RWPE1 (cell line): ENCODE measurements around the gene OR51F1.

Experiments used
- CTCF ChIA-PET: fragments of 350-600 bp; sonication (Branson Sonifier 250); formaldehyde crosslinking; extraction: SDS; loops from one replicate; lab custom pipeline; 2021; lab: Yijun Ruan, JAX
- POLR2A ChIA-PET: fragments of 400-600 bp; formaldehyde crosslinking; extraction: SDS; loops from one replicate; lab custom pipeline; 2020; ENCODE audit warnings: antibody characterized with exemption; ENCODE audit not compliant: low non-redundant PET; lab: Yijun Ruan, JAX
- DNase-seq: peaks from one replicate; pipeline ENCODE4 v3.0.0; 2012; ENCODE audit warnings: low spot score
- H3K27ac ChIP-seq: fragments of 450-650 bp; 2 replicates; pipeline ENCODE4 v1.5.1; 2017
- TF ChIP-seq, protein P1 (sequence below): fragments of 450-650 bp; conservative IDR thresholded peaks from 2 replicates; pipeline ENCODE4 v1.5.1; 2017; ENCODE audit warnings: low read depth, mild to moderate bottlenecking

Gene OR51F1

DNA sequence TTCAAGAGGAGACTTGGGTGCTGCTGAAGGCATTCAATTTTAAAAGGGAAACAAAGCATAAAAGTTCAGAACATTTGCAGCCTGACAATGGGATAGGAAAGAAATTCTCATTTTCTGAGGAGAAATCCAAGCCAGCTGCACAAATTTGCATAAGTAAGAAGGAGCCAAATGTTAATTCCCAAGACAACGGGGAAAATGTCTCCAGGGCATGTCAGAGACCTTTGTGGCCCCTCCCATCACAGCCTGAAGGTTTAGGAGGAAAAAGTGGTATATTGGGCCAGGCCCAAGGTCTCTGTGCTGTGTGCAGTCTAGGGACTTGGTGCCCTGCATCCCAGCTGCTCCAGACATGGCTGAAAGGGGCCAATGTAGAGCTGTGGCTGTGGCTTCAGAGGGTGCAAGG is 12.7 kb upstream of the OR51F1 start:
- TF ChIP-seq, protein P1, sequence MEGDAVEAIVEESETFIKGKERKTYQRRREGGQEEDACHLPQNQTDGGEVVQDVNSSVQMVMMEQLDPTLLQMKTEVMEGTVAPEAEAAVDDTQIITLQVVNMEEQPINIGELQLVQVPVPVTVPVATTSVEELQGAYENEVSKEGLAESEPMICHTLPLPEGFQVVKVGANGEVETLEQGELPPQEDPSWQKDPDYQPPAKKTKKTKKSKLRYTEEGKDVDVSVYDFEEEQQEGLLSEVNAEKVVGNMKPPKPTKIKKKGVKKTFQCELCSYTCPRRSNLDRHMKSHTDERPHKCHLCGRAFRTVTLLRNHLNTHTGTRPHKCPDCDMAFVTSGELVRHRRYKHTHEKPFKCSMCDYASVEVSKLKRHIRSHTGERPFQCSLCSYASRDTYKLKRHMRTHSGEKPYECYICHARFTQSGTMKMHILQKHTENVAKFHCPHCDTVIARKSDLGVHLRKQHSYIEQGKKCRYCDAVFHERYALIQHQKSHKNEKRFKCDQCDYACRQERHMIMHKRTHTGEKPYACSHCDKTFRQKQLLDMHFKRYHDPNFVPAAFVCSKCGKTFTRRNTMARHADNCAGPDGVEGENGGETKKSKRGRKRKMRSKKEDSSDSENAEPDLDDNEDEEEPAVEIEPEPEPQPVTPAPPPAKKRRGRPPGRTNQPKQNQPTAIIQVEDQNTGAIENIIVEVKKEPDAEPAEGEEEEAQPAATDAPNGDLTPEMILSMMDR: no peak
- DNase-seq: no peak
- ChIA-PET CTCF (interaction anchor here (0.5 kb wide), 1 partner anchor 50 kb away, joined by 4 read pairs; no protein-coding TSS in a partner anchor), POLR2A (no interaction called here)
- H3K27ac ChIP-seq: no peak overlapping the region

DNA sequence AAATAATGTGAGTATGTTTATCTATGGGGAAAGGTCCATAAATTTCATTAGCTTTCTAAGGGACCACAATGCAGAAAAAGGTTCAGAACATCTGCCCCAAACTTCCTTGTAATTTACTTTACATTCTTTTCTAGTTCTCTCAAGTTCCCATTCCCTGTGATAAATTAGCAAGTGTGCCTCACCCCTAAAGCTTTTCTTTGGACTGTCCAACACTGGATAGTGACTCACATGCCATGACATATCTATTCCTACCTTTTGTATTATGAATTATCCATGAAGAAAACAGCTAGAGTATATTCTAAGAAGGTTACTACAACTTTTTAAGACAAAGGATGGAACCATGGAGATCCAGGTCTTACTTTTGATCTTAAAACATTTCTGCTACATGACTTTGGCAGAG is 1.6 kb downstream of the OR51F1 start:
- POLR2A ChIA-PET: no interaction called here

DNA sequence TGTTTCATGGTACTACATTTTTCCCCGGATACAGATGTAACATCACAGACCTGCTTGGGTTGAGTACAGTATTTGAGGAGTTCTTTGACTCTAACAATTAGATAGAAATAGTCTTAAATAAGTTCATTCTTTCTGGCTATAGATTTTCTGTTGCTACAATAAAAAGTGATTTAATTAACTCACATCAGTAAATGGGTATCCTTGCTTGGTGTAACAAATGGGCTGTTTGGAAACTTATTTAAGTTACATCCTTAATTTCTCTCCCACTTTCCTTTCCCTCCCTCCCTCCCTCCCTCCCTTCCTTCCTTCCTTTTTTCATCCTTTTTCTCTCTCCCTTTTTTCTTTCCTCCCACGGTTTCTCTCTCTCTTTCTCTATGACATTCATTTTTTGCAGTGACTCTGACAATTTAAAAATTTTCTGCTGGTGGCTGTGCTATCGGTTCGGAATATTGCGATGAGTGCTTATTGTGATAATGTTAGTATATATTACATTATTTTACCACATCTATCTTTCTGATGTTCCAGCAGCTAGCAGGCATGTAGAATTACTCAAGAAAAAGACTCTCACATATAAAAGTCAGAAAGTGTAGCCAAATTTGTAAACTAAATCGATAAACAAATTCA is 3.2 kb downstream of the OR51F1 start:
- no peak for DNase-seq
- TF ChIP-seq, protein P1: no peak
- POLR2A ChIA-PET: no interaction called here
- CTCF ChIA-PET: no interaction called here
- no peak overlapping the region for H3K27ac ChIP-seq

More for the DNA sequence above, 1.6 kb downstream of the OR51F1 start:
- no peak for DNase-seq
- no peak overlapping the region for H3K27ac ChIP-seq
- CTCF ChIA-PET: no interaction called here
- TF ChIP-seq, protein P1: no peak

DNA sequence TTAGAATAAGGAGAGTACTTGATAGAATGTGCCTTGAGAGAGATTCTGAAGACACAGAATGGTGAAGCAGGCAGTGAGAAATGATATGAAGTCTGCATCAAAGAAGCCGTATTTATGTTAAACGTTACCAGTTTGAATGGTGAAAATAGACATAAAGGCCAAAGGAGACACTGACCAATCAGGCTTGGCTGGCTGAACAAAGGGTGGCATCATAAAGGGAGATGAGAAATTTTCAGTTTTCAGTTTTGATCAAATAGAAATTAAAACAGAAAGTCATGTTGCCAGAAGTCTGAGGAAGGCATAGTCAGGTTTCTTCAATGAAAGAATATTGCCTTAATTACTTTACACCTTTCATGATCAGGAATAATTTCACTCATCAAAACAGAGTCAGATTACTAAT is 6.6 kb downstream of the OR51F1 start:
- TF ChIP-seq, protein P1: no peak
- ChIA-PET POLR2A (no interaction called here), CTCF (no interaction called here)
- DNase-seq: no peak
- H3K27ac ChIP-seq: no peak overlapping the region

DNA sequence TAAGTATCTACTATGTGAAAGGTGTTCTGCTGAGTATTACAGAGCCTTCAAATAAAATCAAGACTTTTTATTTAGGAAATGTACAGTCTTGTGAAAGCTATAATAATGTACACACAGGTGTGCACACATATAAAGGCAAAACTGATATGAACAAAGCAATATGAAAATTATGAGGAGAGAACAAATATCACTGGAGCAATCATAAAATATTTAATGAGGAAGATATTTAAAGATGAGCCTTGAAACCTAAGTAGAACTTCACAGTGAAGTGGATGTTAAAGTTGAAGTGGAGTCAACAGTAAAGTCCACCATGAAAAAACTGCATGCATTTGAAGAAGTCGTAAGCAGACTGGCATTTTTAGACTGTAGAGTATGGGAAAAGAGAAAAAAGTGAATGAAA is 18.5 kb downstream of the OR51F1 start:
- no peak for DNase-seq
- CTCF ChIA-PET: no interaction called here
- POLR2A ChIA-PET: no interaction called here
- TF ChIP-seq, protein P1: no peak
- no peak overlapping the region for H3K27ac ChIP-seq

DNA sequence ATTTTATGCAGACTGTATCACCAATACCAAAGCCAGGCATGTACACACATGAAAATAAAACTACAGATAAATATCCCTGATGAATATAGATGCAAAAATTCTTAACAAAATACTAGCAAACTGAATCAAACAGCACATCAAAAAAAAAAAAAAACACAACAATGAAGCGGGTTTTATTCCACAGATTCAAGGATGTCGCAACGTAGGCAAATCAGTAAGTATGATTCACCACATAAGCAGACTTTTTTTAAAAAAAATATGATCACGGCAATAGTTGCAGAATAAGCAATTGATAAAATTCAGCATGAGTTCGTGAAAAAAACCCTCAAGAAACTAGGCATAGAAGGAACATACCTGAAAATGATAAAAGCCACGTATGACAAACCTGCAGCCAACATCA is 21.3 kb downstream of the OR51F1 start:
- TF ChIP-seq, protein P1: no peak
- H3K27ac ChIP-seq: no peak overlapping the region
- DNase-seq: no peak
- ChIA-PET POLR2A (no interaction called here), CTCF (no interaction called here)
